Measurements from ENCODE around the gene CSF1R. TPM values are rescaled to one million over a fixed set of nuclear protein-coding genes. Genes with fewer than 3 reads are reported as not detected.

The CSF1R gene
- total and polyA plus RNA-seq, 2 of the 8 experiments (the other 6 are each of a cell fraction or from before 2014, with no cell fraction given) = 0.12 TPM; not detected in 1

DNA sequence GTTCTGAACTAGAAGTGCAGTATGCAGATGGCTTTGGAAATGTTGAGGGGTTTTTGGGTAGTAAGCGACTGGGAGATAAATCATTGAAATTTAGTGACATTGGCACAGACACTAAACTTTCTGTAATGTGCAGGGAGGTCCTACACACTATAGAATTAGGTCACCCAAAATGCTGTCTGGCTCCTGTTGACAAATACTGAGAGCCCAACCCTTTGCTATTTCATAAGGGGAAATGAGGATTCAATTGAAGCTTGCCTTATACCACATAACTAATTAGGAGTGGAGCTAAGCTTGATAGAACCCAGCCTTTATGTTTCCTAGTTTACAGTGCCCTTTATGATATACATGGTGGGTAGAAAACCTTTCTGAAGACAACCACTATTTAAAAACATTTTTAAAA, 63.2 kb downstream of the CSF1R start:
- no peak overlapping the region for H3K9ac ChIP-seq (replicated peaks in 1 of 4; ENCODE audit: extremely low read depth in 1 of 4, low read depth in 3 of 4, low read length in 3 of 4)
- H4K91ac ChIP-seq (replicated peaks; ENCODE audit: insufficient read length, low read length) = no peak overlapping the region
- H2BK5ac ChIP-seq (ENCODE audit: low read depth, low read length) = no peak overlapping the region
- no peaks in the 10 kb centered on the region for H3K9me3 ChIP-seq (ENCODE audit: insufficient read depth in 2 of 2, low read depth in 1 of 2, low read length in 1 of 2)
- H3K27me3 ChIP-seq (replicated peaks in 1 of 4; ENCODE audit: control insufficient read depth in 3 of 4, extremely low read depth in 1 of 4, insufficient read depth in 3 of 4, low read length in 3 of 4) = no peaks in the 10 kb centered on the region
- H2BK15ac ChIP-seq (ENCODE audit: low read length) = no peak overlapping the region
- H4K5ac ChIP-seq (ENCODE audit: insufficient read length, low read depth, low read length) = no peak overlapping the region
- WGBS, 2 experiments (ENCODE audit: extremely low coverage in 1 of 2, insufficient coverage in 1 of 2, insufficient read length in 1 of 2, insufficient replicate concordance in 2 of 2, low coverage in 1 of 2, low lambda C conversion rate in 2 of 2, missing lambda C conversion rate in 1 of 2) = 86% methylated on average over 1 of the region's 1 CpG; no CpG with 5 or more reads in 1 of the 2 experiments
- no peak overlapping the region for H2AK5ac ChIP-seq (ENCODE audit: low read depth, low read length)
- H3K79me1 ChIP-seq (ENCODE audit: low read depth, low read length) = no peaks in the 10 kb centered on the region
- H3K23ac ChIP-seq (ENCODE audit: insufficient read length) = no peak overlapping the region
- DNase-seq (ENCODE audit: low read depth in 1 of 2, low spot score in 2 of 2) = no peak
- no peak overlapping the region for H3K56ac ChIP-seq (replicated peaks; ENCODE audit: insufficient read length, low read depth, low read length)
- no peak overlapping the region for H3K4ac ChIP-seq (replicated peaks; ENCODE audit: insufficient read length, low read depth, low read length)
- H2BK20ac ChIP-seq (ENCODE audit: low read length) = no peak overlapping the region
- H4K8ac ChIP-seq (ENCODE audit: extremely low read depth, insufficient read depth, low read length) = no peak overlapping the region
- no peak overlapping the region for H3K18ac ChIP-seq (ENCODE audit: extremely low read depth, low read length)
- no peak overlapping the region for H3K27ac ChIP-seq (ENCODE audit: low read depth, low read length)
- H2BK120ac ChIP-seq (replicated peaks; ENCODE audit: low read depth, low read length) = no peak overlapping the region
- H2BK12ac ChIP-seq (ENCODE audit: low read depth, low read length) = no peak overlapping the region
- ChIA-PET POLR2A (ENCODE audit: partially characterized antibody) (no interaction called here), CTCF (ENCODE audit: partially characterized antibody) (interaction anchor here (1.3 to 1.8 kb wide), 3 partner anchors 22 to 34 kb away, joined by 3 to 5 read pairs (median 3); no protein-coding TSS in a partner anchor)
- no peak overlapping the region for H2AFZ ChIP-seq (ENCODE audit: low read length)
- H3K4me2 ChIP-seq (ENCODE audit: insufficient read depth in 1 of 2, low read depth in 2 of 2, low read length in 2 of 2) = no peak overlapping the region
- H3K14ac ChIP-seq (ENCODE audit: insufficient read length) = no peak overlapping the region
- H3K23me2 ChIP-seq (ENCODE audit: low read depth, low read length) = no peaks in the 10 kb centered on the region
- peaks cover 3 to 69% (median 31%) of the 10 kb centered on the region in 4 experiments; a peak in 6 of 8 replicates for H3K36me3 ChIP-seq (ENCODE audit: control insufficient read depth in 2 of 4, insufficient read depth in 4 of 4, low read length in 3 of 4)
- no peak overlapping the region for H3K4me3 ChIP-seq (ENCODE audit: extremely low read depth in 1 of 4, insufficient read depth in 2 of 4, low read depth in 3 of 4, low read length in 4 of 4)
- peaks cover 0 to 2% of the 10 kb centered on the region in 2 experiments for H4K20me1 ChIP-seq (replicated peaks in 1 of 2; ENCODE audit: control insufficient read depth in 1 of 2, insufficient read depth in 2 of 2, low read length in 2 of 2)
- H3K4me1 ChIP-seq (replicated peaks in 1 of 4; ENCODE audit: control insufficient read depth in 3 of 4, insufficient read depth in 4 of 4, low read length in 3 of 4) = no peaks in the 10 kb centered on the region; a peak in 1 of 7 replicates
- no peaks in the 10 kb centered on the region for H3K79me2 ChIP-seq (ENCODE audit: control insufficient read depth in 1 of 2, insufficient read depth in 2 of 2, low read length in 2 of 2)
- FAIRE-seq = no peak
- no peak for TF ChIP-seq CBX5 (IDR thresholded peaks at IDR 0.05; ENCODE audit: low read depth, low read length)
- TF ChIP-seq SIX5 (IDR thresholded peaks at IDR 0.05; ENCODE audit: low read depth, low read length) = no peak
- TF ChIP-seq TAF1 (IDR thresholded peaks at IDR 0.05; ENCODE audit: low read depth, low read length) = no peak
- no peak for TF ChIP-seq RXRA (IDR thresholded peaks at IDR 0.05; ENCODE audit: insufficient read depth, low read depth, low read length)
- TF ChIP-seq RFX5 (IDR thresholded peaks at IDR 0.05; ENCODE audit: borderline replicate concordance, low read depth, low read length) = no peak
- no peak for TF ChIP-seq YY1 (IDR thresholded peaks at IDR 0.05; ENCODE audit: low read depth, low read length)
- TF ChIP-seq JUN (IDR thresholded peaks at IDR 0.05; ENCODE audit: low read depth, low read length) = no peak
- TF ChIP-seq, protein P1, sequence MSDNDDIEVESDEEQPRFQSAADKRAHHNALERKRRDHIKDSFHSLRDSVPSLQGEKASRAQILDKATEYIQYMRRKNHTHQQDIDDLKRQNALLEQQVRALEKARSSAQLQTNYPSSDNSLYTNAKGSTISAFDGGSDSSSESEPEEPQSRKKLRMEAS (IDR thresholded peaks at IDR 0.05) = no peak
- TF ChIP-seq RAD21 (IDR thresholded peaks at IDR 0.05 in 1 of 2, conservative IDR thresholded peaks at IDR 0.05 in 1 of 2; ENCODE audit: low read depth in 2 of 2, low read length in 2 of 2) = no peak
- TF ChIP-seq CHD1 (IDR thresholded peaks at IDR 0.05; ENCODE audit: low read depth, low read length) = no peak
- no peak for TF ChIP-seq SRF (IDR thresholded peaks at IDR 0.05; ENCODE audit: low read depth, low read length)
- no peak for TF ChIP-seq POLR2A (IDR thresholded peaks at IDR 0.05; ENCODE audit: control extremely low read depth in 1 of 2, low read depth in 2 of 2, low read length in 2 of 2)
- no peak for TF ChIP-seq KDM1A (IDR thresholded peaks at IDR 0.05; ENCODE audit: borderline replicate concordance, low read length)
